Caco-2 (cell line): Measurements from ENCODE around the gene NAA38. TPM values are rescaled to one million over a fixed set of nuclear protein-coding genes. Genes with fewer than 3 reads are reported as not detected.
A peak's percentile ranks its signal among the peaks of the same experiment; 100 is the strongest.

Experiments used
- BruUV-seq: library from RNA; stranded (reverse); fragments of 400-500 nt; replicated peaks from 2 replicates; lab custom pipeline; 2021; lab: Mats Ljungman, UMichigan
- CTCF ChIA-PET: fragments of 300-600 bp; sonication (Branson Sonifier 250); formaldehyde crosslinking; loops from one replicate; lab custom pipeline; 2022; ENCODE audit warnings: antibody characterized with exemption; lab: Charles Lee
- POLR2A ChIA-PET: fragments of 300-600 bp; sonication (Branson Sonifier 250); formaldehyde crosslinking; loops from one replicate; lab custom pipeline; 2022; ENCODE audit warnings: antibody characterized with exemption; lab: Charles Lee
- DNase-seq, 2 experiments: peaks; one replicate each; pipeline versions ENCODE4 v3.0.0 to v3.0.0-alpha.2; 2020 to 2022
- H3K27me3 ChIP-seq: replicated peaks from 2 replicates; pipeline ENCODE4 v1.6.0; 2011; ENCODE audit warnings: low read length; ENCODE audit not compliant: control insufficient read depth, insufficient read depth
- H3K36me3 ChIP-seq: 2 replicates; pipeline ENCODE4 v1.5.1; 2011; ENCODE audit warnings: low read length; ENCODE audit not compliant: control insufficient read depth, insufficient read depth
- H3K4me1 ChIP-seq: fragments of 250-450 bp; sonication (Bioruptor Pico); 2 replicates; pipeline ENCODE4 v1.5.1; 2020; ENCODE audit warnings: mild to moderate bottlenecking
- H3K4me3 ChIP-seq: 2 replicates; pipeline ENCODE4 v1.5.1; 2011; ENCODE audit warnings: low read depth, mild to moderate bottlenecking, control low read depth, low read length
- H3K9me3 ChIP-seq: fragments of 250-450 bp; sonication (Bioruptor Pico); 2 replicates; pipeline ENCODE4 v1.5.1; 2020; ENCODE audit warnings: mild to moderate bottlenecking, moderate library complexity
- H3K27ac Mint-ChIP-seq: one replicate; pipeline ENCODE4 v1.8.0; 2022; ENCODE audit warnings: mixed read lengths; ENCODE audit not compliant: unreplicated experiment
- H3K27me3 Mint-ChIP-seq: one replicate; pipeline ENCODE4 v1.8.0; 2022; ENCODE audit warnings: mixed read lengths; ENCODE audit not compliant: insufficient read depth, unreplicated experiment
- H3K36me3 Mint-ChIP-seq: one replicate; pipeline ENCODE4 v1.8.0; 2022; ENCODE audit warnings: mild to moderate bottlenecking, mixed read lengths; ENCODE audit not compliant: insufficient read depth, unreplicated experiment
- H3K4me1 Mint-ChIP-seq: one replicate; pipeline ENCODE4 v1.8.0; 2022; ENCODE audit warnings: low read depth, mixed read lengths; ENCODE audit not compliant: unreplicated experiment
- H3K4me3 Mint-ChIP-seq: one replicate; pipeline ENCODE4 v1.8.0; 2022; ENCODE audit warnings: mild to moderate bottlenecking, moderate library complexity, mixed read lengths; ENCODE audit not compliant: unreplicated experiment
- H3K9me3 Mint-ChIP-seq: one replicate; pipeline ENCODE4 v1.8.0; 2022; ENCODE audit warnings: mixed read lengths; ENCODE audit not compliant: unreplicated experiment
- intact Hi-C: fragments of 100-400 bp; cut with micrococcal nuclease; formaldehyde crosslinking; loops from one replicate; pipeline ENCODE4 v1.10.0; 2022; ENCODE audit not compliant: unreplicated experiment
- total RNA-seq: library from RNA; stranded (reverse); gene quantifications from 2 replicates; pipeline ENCODE4 v1.2.3, GENCODE V29; 2022
- TF ChIP-seq, protein P1 (sequence below), 2 experiments: fragments of 200-600 bp in 1 of 2; IDR thresholded peaks; 1 replicate in 1 of 2; 2 replicates in 1 of 2; pipeline versions ENCODE4 v1.5.1 to v1.8.0; 2011 to 2022; ENCODE audit warnings: antibody characterized with exemption in 1 of 2, control low read depth in 1 of 2, inconsistent platforms in 1 of 2, low read depth in 1 of 2, low read length in 1 of 2, mild to moderate bottlenecking in 1 of 2, moderate library complexity in 1 of 2; ENCODE audit not compliant: insufficient read depth in 1 of 2, severe bottlenecking in 1 of 2, unreplicated experiment in 1 of 2

The NAA38 gene
- total RNA-seq, 1 experiment from 2014 or later, result 27.4 TPM

- CTCF ChIA-PET, result no interaction called here
- no peak overlapping the region for H3K4me3 Mint-ChIP-seq
- POLR2A ChIA-PET, result no interaction called here
- no peaks in the 10 kb centered on the region; the same call in none of the 2 replicates for H3K36me3 ChIP-seq
- no peaks in the 10 kb centered on the region for H3K4me1 Mint-ChIP-seq
- no peak overlapping the region for H3K4me3 ChIP-seq
- BruUV-seq, result no TSS peak
- intact Hi-C loops, result no loop called here
- TF ChIP-seq, protein P1, sequence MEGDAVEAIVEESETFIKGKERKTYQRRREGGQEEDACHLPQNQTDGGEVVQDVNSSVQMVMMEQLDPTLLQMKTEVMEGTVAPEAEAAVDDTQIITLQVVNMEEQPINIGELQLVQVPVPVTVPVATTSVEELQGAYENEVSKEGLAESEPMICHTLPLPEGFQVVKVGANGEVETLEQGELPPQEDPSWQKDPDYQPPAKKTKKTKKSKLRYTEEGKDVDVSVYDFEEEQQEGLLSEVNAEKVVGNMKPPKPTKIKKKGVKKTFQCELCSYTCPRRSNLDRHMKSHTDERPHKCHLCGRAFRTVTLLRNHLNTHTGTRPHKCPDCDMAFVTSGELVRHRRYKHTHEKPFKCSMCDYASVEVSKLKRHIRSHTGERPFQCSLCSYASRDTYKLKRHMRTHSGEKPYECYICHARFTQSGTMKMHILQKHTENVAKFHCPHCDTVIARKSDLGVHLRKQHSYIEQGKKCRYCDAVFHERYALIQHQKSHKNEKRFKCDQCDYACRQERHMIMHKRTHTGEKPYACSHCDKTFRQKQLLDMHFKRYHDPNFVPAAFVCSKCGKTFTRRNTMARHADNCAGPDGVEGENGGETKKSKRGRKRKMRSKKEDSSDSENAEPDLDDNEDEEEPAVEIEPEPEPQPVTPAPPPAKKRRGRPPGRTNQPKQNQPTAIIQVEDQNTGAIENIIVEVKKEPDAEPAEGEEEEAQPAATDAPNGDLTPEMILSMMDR (IDR thresholded peaks at IDR 0.05; ENCODE audit: insufficient read depth in 1 of 2, low read depth in 1 of 2, low read length in 1 of 2, severe bottlenecking in 1 of 2, unreplicated experiment in 1 of 2), result no peak
- H3K4me1 ChIP-seq, result peaks cover 2% of the 10 kb centered on the region
- no peaks in the 10 kb centered on the region for H3K9me3 ChIP-seq
- peaks cover 76% of the 10 kb centered on the region for H3K36me3 Mint-ChIP-seq
- no peaks in the 10 kb centered on the region for H3K27me3 ChIP-seq
- H3K27ac Mint-ChIP-seq, result no peak overlapping the region
- H3K27me3 Mint-ChIP-seq, result no peaks in the 10 kb centered on the region
- DNase-seq, result no peak
- no peaks in the 10 kb centered on the region for H3K9me3 Mint-ChIP-seq
These were observed 11.2 kb downstream of the NAA38 start for GRCh38 chr17:7846063-7846735.

DNA sequence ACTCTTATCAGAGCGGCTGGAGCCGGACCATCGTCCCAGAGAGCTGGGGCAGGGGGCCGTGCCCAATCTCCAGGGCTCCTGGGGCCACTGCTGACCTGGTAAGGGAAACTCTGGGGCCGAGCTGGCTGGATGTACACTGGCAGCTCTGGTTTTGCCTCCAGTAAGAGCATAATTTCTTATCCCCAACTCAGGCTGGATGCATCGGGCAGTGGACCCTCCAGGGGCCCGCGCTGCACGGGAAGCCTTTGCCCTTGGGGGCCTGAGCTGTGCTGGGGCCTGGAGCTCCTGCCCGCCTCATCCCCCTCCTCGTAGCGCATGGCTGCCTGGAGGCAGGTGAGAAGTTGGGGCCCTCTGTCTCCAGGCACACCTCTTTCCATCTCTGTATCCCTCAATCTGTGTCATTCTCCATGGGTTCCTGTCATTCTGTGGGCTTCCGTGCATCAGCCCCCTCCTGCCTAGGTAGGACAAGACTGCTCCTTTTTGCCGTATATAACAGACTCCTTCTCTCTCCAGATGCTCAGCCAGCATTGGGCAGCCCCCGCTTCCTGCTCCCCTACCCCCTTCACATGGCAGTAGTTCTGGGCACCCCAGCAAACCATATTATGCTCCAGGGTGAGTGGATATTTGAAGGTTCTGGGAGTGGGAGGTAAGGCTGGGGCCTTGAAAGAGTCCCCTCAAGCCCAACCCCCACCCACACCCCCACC is 11.8 kb downstream of the NAA38 start:
- peak overlapping the region; percentile 82 for H3K4me3 Mint-ChIP-seq
- Histone ChIP-seq H3K9me3 (no peaks in the 10 kb centered on the region), H3K27me3 (no peaks in the 10 kb centered on the region), H3K4me1 (peaks cover 8% of the 10 kb centered on the region), H3K36me3 (no peaks in the 10 kb centered on the region; the same call in 1 of the 2 replicates), H3K4me3 (peak overlapping the region; percentile 68; the same call in 1 of the 2 replicates)
- H3K4me1 Mint-ChIP-seq, result peaks cover 7% of the 10 kb centered on the region
- H3K27ac Mint-ChIP-seq, result no peak overlapping the region
- ChIA-PET CTCF (interaction anchor here (1.2 to 1.6 kb wide), 4 partner anchors 10 to 102 kb away, joined by 3 to 6 read pairs (median 5); partner anchors contain the start of gene NAA38), POLR2A (interaction anchor here (0.8 to 3.8 kb wide), 4 partner anchors 9 to 70 kb away, joined by 3 to 27 read pairs (median 6); partner anchors contain the start of genes CYB5D1, NAA38 and RNF227)
- TF ChIP-seq, protein P1 (IDR thresholded peaks at IDR 0.05; ENCODE audit: insufficient read depth in 1 of 2, low read depth in 1 of 2, low read length in 1 of 2, severe bottlenecking in 1 of 2, unreplicated experiment in 1 of 2), result no peak
- H3K27me3 Mint-ChIP-seq, result no peaks in the 10 kb centered on the region
- H3K36me3 Mint-ChIP-seq, result peaks cover 70% of the 10 kb centered on the region
- no peak for DNase-seq
- no peaks in the 10 kb centered on the region for H3K9me3 Mint-ChIP-seq
- intact Hi-C loops, result no loop called here
- no TSS peak for BruUV-seq
